ENCODE data around the gene IDH3G.
"Not testable (repeated sequence)": the region's sequence is repeated elsewhere in the genome, so short reads cannot be mapped to it uniquely, and the experiment has no call there.

The IDH3G gene

DNA sequence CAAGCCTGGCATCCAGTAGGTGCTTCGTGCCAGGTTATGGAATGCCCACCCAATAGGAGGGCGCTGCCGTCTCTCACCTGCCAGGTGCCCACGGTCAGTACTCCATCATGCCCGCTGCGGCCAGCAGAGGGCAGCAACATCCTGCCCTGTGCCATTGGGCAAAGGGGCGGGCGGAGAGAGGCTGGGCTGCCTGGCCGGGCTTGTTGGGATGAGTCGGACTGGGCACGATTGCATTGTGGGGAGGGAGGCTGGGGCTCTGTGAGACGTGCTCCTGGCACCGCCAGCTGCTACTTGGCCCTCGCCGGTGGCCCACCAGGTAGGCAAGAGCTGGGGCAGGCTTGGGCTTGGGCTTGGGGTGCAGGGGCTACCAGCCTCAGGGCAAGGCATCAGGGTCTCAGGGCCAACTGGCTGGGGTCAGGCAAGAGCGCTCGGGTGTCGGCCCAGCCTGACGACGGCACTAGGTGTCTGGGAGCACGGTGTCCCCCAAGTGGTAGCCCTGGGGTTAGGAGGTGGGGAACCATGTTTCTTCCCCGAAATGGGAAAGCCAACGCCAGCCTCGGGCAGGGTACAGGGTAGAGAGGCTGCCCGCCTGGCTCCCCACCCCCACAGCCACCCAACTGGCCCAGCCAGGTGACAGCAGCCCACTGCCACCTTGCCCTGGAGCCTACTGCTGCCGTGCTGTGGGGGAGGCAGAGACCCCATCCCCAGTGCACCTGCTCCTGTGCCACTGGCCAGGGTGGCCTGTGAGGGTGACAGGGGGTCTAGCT, 30.0 kb downstream of the IDH3G start, which contains the start of gene PLXNB3:
TSS of gene PLXNB3 (plus strand) at position 261 of the 767 bp plus-strand sequence. CDS start 1,287 bp downstream, outside the sequence.
- Histone ChIP-seq H3K27ac (ENCODE audit: low read depth, low read length) (no peak within 1 kb of the TSS), H3K4me3 (ENCODE audit: low read depth in 1 of 5, low read length in 5 of 5) (peak within 1 kb of the TSS in 3 of 5 donors; percentile 11 to 50 (median 46)), H3K9me3 (ENCODE audit: control insufficient read depth in 5 of 5, low read length in 5 of 5) (no peaks in the 10 kb centered on the region), H3K27me3 (ENCODE audit: control insufficient read depth in 5 of 5, insufficient read depth in 4 of 5, low read length in 5 of 5) (peaks cover 0 to 17% (median 11%) of the 10 kb centered on the region in 5 donors), H3K36me3 (ENCODE audit: control insufficient read depth in 5 of 5, insufficient read depth in 5 of 5, low read length in 5 of 5) (no peaks in the 10 kb centered on the region), H3K9ac (ENCODE audit: low read length in 5 of 5) (peak within 1 kb of the TSS in 1 of 5 donors; percentile 64), H3K4me1 (ENCODE audit: control insufficient read depth in 5 of 5, insufficient read depth in 5 of 5, low read length in 5 of 5) (peaks cover 0 to 31% (median 26%) of the 10 kb centered on the region in 5 donors)

DNA sequence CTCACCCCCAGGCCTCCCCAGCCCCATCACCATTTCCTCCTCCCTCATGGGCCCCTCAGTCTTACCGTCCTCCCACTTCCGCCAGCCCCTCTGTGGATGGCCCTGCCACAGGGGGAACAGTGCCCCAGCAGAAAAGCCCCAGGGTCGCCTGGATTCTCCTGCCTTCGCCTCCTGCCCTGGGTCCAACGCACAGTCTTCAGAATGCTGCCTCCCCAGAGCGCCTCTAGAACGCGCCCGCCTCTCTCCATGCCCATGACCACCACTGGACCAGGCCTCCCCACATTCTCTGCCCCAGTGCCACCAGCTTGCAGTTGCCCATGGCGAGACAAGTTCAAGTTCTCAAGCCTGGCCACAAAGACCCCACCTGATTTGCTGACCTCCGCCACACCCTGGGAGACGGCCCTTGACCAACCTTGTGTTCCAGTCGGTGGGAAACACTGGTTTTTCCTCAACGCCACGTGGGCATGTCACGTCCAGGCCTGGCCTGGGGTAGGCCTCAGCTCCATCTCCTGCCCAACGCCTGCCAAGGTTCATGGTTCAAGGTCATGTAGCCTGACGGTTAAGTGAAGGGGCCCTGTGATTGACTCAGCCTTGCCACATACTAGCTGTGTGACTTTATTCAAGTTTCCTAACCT, 30.8 kb downstream of the IDH3G start:
- Histone ChIP-seq H3K9me3 (ENCODE audit: control insufficient read depth in 5 of 5, low read length in 5 of 5) (no peaks in the 10 kb centered on the region), H3K9ac (ENCODE audit: low read length in 5 of 5) (no peak overlapping the region), H3K4me3 (ENCODE audit: low read depth in 1 of 5, low read length in 5 of 5) (no peak overlapping the region), H3K27me3 (ENCODE audit: control insufficient read depth in 5 of 5, insufficient read depth in 4 of 5, low read length in 5 of 5) (peaks cover 0 to 14% (median 9%) of the 10 kb centered on the region in 5 donors), H3K36me3 (ENCODE audit: control insufficient read depth in 5 of 5, insufficient read depth in 5 of 5, low read length in 5 of 5) (no peaks in the 10 kb centered on the region), H3K4me1 (ENCODE audit: control insufficient read depth in 5 of 5, insufficient read depth in 5 of 5, low read length in 5 of 5) (peaks cover 0 to 36% (median 30%) of the 10 kb centered on the region in 5 donors), H3K27ac (ENCODE audit: low read depth, low read length) (no peak overlapping the region)

DNA sequence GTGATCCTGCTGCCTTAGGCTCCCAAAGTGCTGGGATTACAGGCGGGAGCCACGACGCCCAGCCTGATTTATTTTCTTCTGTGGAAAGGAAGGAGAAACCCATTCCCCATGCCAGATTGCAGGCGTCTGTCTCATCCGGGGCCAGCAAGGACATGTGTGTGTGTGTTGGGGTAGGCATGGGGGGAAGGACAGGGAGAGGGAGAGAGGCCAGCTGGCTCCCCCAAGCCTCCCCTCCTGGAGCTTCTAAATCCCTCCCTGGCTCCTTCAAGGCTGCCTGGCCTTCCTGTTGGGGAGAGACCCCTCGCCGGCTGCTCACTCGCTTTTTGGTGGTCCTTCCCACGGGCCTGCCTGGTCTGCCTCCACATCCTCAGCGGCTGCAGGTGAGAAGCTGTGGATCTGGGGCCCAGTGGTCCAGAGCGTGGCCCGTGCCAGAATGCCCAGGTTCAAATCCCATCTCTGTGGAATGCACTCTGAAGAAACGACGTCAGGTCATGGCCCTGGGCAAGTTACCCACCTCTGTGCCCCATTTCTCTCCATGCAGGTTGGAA, 31.5 kb downstream of the IDH3G start:
- peaks cover 0 to 14% (median 7%) of the 10 kb centered on the region in 5 donors for H3K27me3 ChIP-seq (ENCODE audit: control insufficient read depth in 5 of 5, insufficient read depth in 4 of 5, low read length in 5 of 5)

DNA sequence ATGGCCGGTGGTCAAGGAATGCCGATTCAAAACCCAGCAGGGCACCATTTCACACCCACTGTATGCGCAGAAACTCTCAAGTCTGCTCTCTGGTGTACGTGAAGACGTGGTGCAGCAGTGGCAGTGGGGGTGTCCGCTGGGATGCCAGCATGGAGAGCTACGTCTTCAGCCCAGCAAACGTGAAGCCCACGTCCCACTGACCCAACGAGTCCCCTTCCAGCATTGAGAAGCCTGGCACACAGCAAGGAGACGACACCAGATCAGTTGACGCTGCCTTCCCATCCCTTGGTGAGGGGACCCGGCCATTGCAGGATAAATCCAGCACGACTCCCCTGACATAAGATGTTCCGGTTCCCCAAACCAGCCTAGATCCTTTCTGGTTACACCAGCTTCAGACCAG, 32.3 kb downstream of the IDH3G start:
- peaks cover 0 to 5% (median 0%) of the 10 kb centered on the region in 5 donors for H3K9me3 ChIP-seq (ENCODE audit: control insufficient read depth in 5 of 5, low read length in 5 of 5)
- H3K4me3 ChIP-seq (ENCODE audit: low read depth in 1 of 5, low read length in 5 of 5), result no peak overlapping the region
- H3K4me1 ChIP-seq (ENCODE audit: control insufficient read depth in 5 of 5, insufficient read depth in 5 of 5, low read length in 5 of 5), result peaks cover 0 to 42% (median 30%) of the 10 kb centered on the region in 5 donors
- H3K9ac ChIP-seq (ENCODE audit: low read length in 5 of 5), result no peak overlapping the region
- H3K36me3 ChIP-seq (ENCODE audit: control insufficient read depth in 5 of 5, insufficient read depth in 5 of 5, low read length in 5 of 5), result no peaks in the 10 kb centered on the region
- H3K27ac ChIP-seq (ENCODE audit: low read depth, low read length), result no peak overlapping the region
- H3K27me3 ChIP-seq (ENCODE audit: control insufficient read depth in 5 of 5, insufficient read depth in 4 of 5, low read length in 5 of 5), result peaks cover 0 to 14% (median 7%) of the 10 kb centered on the region in 5 donors

More for the DNA sequence above, 31.5 kb downstream of the IDH3G start:
- H3K36me3 ChIP-seq (ENCODE audit: control insufficient read depth in 5 of 5, insufficient read depth in 5 of 5, low read length in 5 of 5), result no peaks in the 10 kb centered on the region
- peaks cover 0 to under 1% (median 0%) of the 10 kb centered on the region in 5 donors for H3K9me3 ChIP-seq (ENCODE audit: control insufficient read depth in 5 of 5, low read length in 5 of 5)
- H3K27ac ChIP-seq (ENCODE audit: low read depth, low read length), result no peak overlapping the region
- no peak overlapping the region for H3K4me3 ChIP-seq (ENCODE audit: low read depth in 1 of 5, low read length in 5 of 5)
- H3K4me1 ChIP-seq (ENCODE audit: control insufficient read depth in 5 of 5, insufficient read depth in 5 of 5, low read length in 5 of 5), result peaks cover 0 to 41% (median 30%) of the 10 kb centered on the region in 5 donors
- H3K9ac ChIP-seq (ENCODE audit: low read length in 5 of 5), result no peak overlapping the region

DNA sequence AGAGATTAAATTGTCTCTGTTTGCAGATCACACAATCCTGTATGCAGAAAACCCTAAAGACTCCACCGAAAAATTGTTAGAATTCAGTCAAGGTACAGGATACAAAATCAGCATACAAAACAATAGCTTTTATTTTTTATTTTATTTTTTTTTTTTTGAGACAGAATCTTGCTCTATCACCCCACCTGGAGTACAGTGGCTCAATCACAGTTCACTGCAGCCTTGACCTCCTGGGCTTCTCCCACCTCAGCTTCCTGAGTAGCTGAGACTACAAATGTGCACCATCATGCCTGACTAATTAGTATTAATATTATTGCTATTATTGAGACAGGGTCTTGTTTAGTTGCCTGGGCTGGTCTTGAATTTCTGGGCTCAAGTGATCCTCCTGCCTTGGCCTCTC, 39.0 kb downstream of the IDH3G start:
- Histone ChIP-seq H3K4me1 (ENCODE audit: control insufficient read depth in 5 of 5, insufficient read depth in 5 of 5, low read length in 5 of 5) (peaks cover 0 to 13% (median 4%) of the 10 kb centered on the region in 5 donors), H3K9me3 (ENCODE audit: control insufficient read depth in 5 of 5, low read length in 5 of 5) (peaks cover 0 to 9% (median 5%) of the 10 kb centered on the region in 5 donors), H3K27me3 (ENCODE audit: control insufficient read depth in 5 of 5, insufficient read depth in 4 of 5, low read length in 5 of 5) (no peaks in the 10 kb centered on the region), H3K36me3 (ENCODE audit: control insufficient read depth in 5 of 5, insufficient read depth in 5 of 5, low read length in 5 of 5) (no peaks in the 10 kb centered on the region), H3K9ac (ENCODE audit: low read length in 5 of 5) (no peak overlapping the region), H3K4me3 (ENCODE audit: low read depth in 1 of 5, low read length in 5 of 5) (no peak overlapping the region), H3K27ac (ENCODE audit: low read depth, low read length) (no peak overlapping the region)

DNA sequence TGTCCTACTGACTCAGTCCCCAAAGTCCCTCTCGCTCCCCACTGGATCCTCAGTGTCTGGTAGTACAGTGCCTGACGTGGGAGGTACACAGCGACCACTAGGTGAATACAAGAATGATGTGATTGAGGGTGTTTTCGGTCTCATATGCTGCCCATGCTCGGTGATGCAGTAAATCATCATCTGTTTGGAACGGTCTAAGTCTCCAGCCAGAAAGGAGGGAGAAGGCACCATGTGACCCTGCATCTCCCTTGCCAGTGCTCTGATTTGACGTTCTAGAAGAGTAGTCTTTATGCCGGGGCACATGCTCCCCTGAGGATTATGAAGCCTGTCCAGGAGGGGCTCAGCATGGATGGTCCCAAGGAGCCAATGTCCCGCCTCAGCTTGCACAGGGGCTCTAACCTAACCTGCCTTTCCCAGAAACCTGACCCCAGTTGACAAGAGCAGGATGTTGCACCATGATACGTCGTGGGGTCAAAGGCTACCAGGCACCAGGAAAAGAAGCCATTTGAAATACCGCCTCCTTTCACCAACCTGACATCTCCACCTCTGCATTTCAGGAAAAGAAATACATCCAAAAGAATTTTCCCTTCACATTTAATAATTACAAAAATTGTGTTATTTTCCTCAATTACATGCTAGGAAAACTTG, 43.9 kb downstream of the IDH3G start:
- Histone ChIP-seq H3K9me3 (ENCODE audit: control insufficient read depth in 5 of 5, low read length in 5 of 5) (peaks cover 0 to 8% (median 0%) of the 10 kb centered on the region in 5 donors), H3K4me1 (ENCODE audit: control insufficient read depth in 5 of 5, insufficient read depth in 5 of 5, low read length in 5 of 5) (peaks cover 0 to 7% (median 3%) of the 10 kb centered on the region in 5 donors), H3K27ac (ENCODE audit: low read depth, low read length) (no peak overlapping the region), H3K4me3 (ENCODE audit: low read depth in 1 of 5, low read length in 5 of 5) (no peak overlapping the region), H3K27me3 (ENCODE audit: control insufficient read depth in 5 of 5, insufficient read depth in 4 of 5, low read length in 5 of 5) (peaks cover 0 to 2% (median 0%) of the 10 kb centered on the region in 5 donors), H3K36me3 (ENCODE audit: control insufficient read depth in 5 of 5, insufficient read depth in 5 of 5, low read length in 5 of 5) (no peaks in the 10 kb centered on the region), H3K9ac (ENCODE audit: low read length in 5 of 5) (no peak overlapping the region)

DNA sequence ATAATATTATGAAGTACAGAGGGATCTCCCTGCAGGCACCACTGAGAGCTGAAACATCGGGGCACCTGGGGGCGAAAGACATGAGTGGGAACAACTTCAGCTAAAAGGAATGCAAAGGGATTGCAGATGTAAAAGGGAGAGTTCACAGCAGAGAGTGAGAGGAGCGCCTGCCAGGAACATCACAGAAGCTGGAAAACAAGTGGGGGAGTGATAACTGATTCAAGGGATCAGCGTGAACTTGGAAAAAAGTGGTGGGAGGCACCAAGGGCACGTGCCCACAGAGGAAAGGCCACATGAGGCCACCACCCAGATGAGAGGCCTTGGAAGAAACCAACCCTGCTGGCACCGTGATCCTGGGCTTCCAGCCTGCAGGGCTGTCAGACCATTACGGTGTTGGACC, 45.2 kb downstream of the IDH3G start:
- not testable (repeated sequence) for H3K27me3 ChIP-seq (ENCODE audit: control insufficient read depth in 5 of 5, insufficient read depth in 4 of 5, low read length in 5 of 5); H3K4me3 ChIP-seq (ENCODE audit: low read depth in 1 of 5, low read length in 5 of 5); H3K9me3 ChIP-seq (ENCODE audit: control insufficient read depth in 5 of 5, low read length in 5 of 5); H3K27ac ChIP-seq (ENCODE audit: low read depth, low read length); H3K9ac ChIP-seq (ENCODE audit: low read length in 5 of 5); H3K36me3 ChIP-seq (ENCODE audit: control insufficient read depth in 5 of 5, insufficient read depth in 5 of 5, low read length in 5 of 5)
- peaks cover 0 to 17% (median 7%) of the 10 kb centered on the region in 5 donors for H3K4me1 ChIP-seq (ENCODE audit: control insufficient read depth in 5 of 5, insufficient read depth in 5 of 5, low read length in 5 of 5)

DNA sequence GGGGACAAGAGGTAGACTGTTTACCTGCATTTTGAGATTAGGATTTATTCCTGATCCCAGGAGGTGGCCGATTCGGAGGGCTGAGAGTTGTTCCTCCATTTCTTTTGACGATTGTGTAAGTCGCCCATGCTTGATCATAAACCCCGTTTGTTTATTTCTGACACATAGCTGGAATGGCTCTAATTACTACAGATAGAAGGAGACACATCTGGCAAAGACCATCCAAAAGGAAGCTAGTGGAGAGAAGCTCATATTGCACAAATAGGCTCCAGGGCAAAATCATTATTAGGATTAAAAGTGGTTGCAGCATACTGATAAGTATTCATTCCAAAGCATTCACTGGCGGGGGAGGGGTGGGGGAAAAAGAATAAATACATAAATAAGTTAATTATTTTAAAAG, 47.2 kb downstream of the IDH3G start:
- not testable (repeated sequence) for H3K27ac ChIP-seq (ENCODE audit: low read depth, low read length); H3K9me3 ChIP-seq (ENCODE audit: control insufficient read depth in 5 of 5, low read length in 5 of 5); H3K27me3 ChIP-seq (ENCODE audit: control insufficient read depth in 5 of 5, insufficient read depth in 4 of 5, low read length in 5 of 5); H3K36me3 ChIP-seq (ENCODE audit: control insufficient read depth in 5 of 5, insufficient read depth in 5 of 5, low read length in 5 of 5); H3K9ac ChIP-seq (ENCODE audit: low read length in 5 of 5); H3K4me3 ChIP-seq (ENCODE audit: low read depth in 1 of 5, low read length in 5 of 5)
- peaks cover 0 to 20% (median 8%) of the 10 kb centered on the region in 5 donors for H3K4me1 ChIP-seq (ENCODE audit: control insufficient read depth in 5 of 5, insufficient read depth in 5 of 5, low read length in 5 of 5)

DNA sequence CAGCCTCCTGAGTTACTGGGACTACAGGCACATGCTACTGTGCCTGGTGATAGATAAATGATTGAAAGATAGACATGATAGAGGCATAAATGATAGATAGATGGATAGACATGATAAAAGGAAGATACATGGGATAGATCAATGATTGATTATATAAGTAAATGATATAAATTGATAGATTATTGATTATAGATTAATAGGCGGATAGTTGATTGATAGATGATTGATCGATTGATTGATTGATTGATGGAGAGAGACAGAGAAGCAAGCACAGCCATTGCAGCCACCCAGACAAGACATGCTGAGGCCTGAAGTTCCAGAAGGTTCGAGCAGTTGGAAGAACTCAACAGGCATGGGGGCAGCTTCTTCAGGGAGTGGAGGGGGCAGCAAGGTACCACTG, 47.8 kb downstream of the IDH3G start:
- H3K27ac ChIP-seq (ENCODE audit: low read depth, low read length), result no peak overlapping the region
- peaks cover 0 to 8% (median 0%) of the 10 kb centered on the region in 5 donors for H3K9me3 ChIP-seq (ENCODE audit: control insufficient read depth in 5 of 5, low read length in 5 of 5)
- no peaks in the 10 kb centered on the region for H3K36me3 ChIP-seq (ENCODE audit: control insufficient read depth in 5 of 5, insufficient read depth in 5 of 5, low read length in 5 of 5)
- no peak overlapping the region for H3K4me3 ChIP-seq (ENCODE audit: low read depth in 1 of 5, low read length in 5 of 5)
- H3K27me3 ChIP-seq (ENCODE audit: control insufficient read depth in 5 of 5, insufficient read depth in 4 of 5, low read length in 5 of 5), result peaks cover 0 to 3% (median 0%) of the 10 kb centered on the region in 5 donors
- peaks cover 0 to 20% (median 8%) of the 10 kb centered on the region in 5 donors for H3K4me1 ChIP-seq (ENCODE audit: control insufficient read depth in 5 of 5, insufficient read depth in 5 of 5, low read length in 5 of 5)
- H3K9ac ChIP-seq (ENCODE audit: low read length in 5 of 5), result no peak overlapping the region
